ENCODE results near the gene KRT84.

Gene KRT84

GRCh38 chr12:52358575-52359350 is 26.7 kb downstream of the KRT84 start:
- H3K36me3 ChIP-seq (ENCODE audit: control insufficient read depth, insufficient read depth, low read length), result no peaks in the 10 kb centered on the region
- H3K27me3 ChIP-seq (ENCODE audit: control insufficient read depth, insufficient read depth, low read length), result no peaks in the 10 kb centered on the region
- H3K4me3 ChIP-seq (ENCODE audit: low read depth, low read length), result no peak overlapping the region
- H3K4me1 ChIP-seq (ENCODE audit: control insufficient read depth, insufficient read depth, low read length), result no peaks in the 10 kb centered on the region
- H3K9me3 ChIP-seq (ENCODE audit: control insufficient read depth, insufficient read depth, low read length), result no peaks in the 10 kb centered on the region
- H3K27ac ChIP-seq (ENCODE audit: low read depth, low read length), result no peak overlapping the region
- H3K9ac ChIP-seq (ENCODE audit: low read depth, low read length), result no peak overlapping the region

- no peaks in the 10 kb centered on the region for H3K27me3 ChIP-seq (ENCODE audit: control insufficient read depth, insufficient read depth, low read length)
- H3K9ac ChIP-seq (ENCODE audit: low read depth, low read length), result no peak overlapping the region
- no peaks in the 10 kb centered on the region for H3K9me3 ChIP-seq (ENCODE audit: control insufficient read depth, insufficient read depth, low read length)
- no peaks in the 10 kb centered on the region for H3K36me3 ChIP-seq (ENCODE audit: control insufficient read depth, insufficient read depth, low read length)
- no peak overlapping the region for H3K27ac ChIP-seq (ENCODE audit: low read depth, low read length)
- H3K4me1 ChIP-seq (ENCODE audit: control insufficient read depth, insufficient read depth, low read length), result no peaks in the 10 kb centered on the region
- H3K4me3 ChIP-seq (ENCODE audit: low read depth, low read length), result no peak overlapping the region
Observed at GRCh38 chr12:52356762-52357580, 28.5 kb downstream of the KRT84 start.

- no peaks in the 10 kb centered on the region for H3K4me1 ChIP-seq (ENCODE audit: control insufficient read depth, insufficient read depth, low read length)
- no peaks in the 10 kb centered on the region for H3K9me3 ChIP-seq (ENCODE audit: control insufficient read depth, insufficient read depth, low read length)
- H3K36me3 ChIP-seq (ENCODE audit: control insufficient read depth, insufficient read depth, low read length), result no peaks in the 10 kb centered on the region
- no peak overlapping the region for H3K27ac ChIP-seq (ENCODE audit: low read depth, low read length)
- H3K9ac ChIP-seq (ENCODE audit: low read depth, low read length), result no peak overlapping the region
- no peaks in the 10 kb centered on the region for H3K27me3 ChIP-seq (ENCODE audit: control insufficient read depth, insufficient read depth, low read length)
- no peak overlapping the region for H3K4me3 ChIP-seq (ENCODE audit: low read depth, low read length)
Observed at GRCh38 chr12:52356031-52356761, 29.3 kb downstream of the KRT84 start.

GRCh38 chr12:52355176-52355575 is 30.3 kb downstream of the KRT84 start:
- no peaks in the 10 kb centered on the region for H3K9me3 ChIP-seq (ENCODE audit: control insufficient read depth, insufficient read depth, low read length)
- no peaks in the 10 kb centered on the region for H3K27me3 ChIP-seq (ENCODE audit: control insufficient read depth, insufficient read depth, low read length)
- no peak overlapping the region for H3K27ac ChIP-seq (ENCODE audit: low read depth, low read length)
- no peak overlapping the region for H3K9ac ChIP-seq (ENCODE audit: low read depth, low read length)
- no peaks in the 10 kb centered on the region for H3K4me1 ChIP-seq (ENCODE audit: control insufficient read depth, insufficient read depth, low read length)
- no peak overlapping the region for H3K4me3 ChIP-seq (ENCODE audit: low read depth, low read length)
- H3K36me3 ChIP-seq (ENCODE audit: control insufficient read depth, insufficient read depth, low read length), result no peaks in the 10 kb centered on the region

- H3K9ac ChIP-seq (ENCODE audit: low read depth, low read length), result no peak overlapping the region
- no peaks in the 10 kb centered on the region for H3K9me3 ChIP-seq (ENCODE audit: control insufficient read depth, insufficient read depth, low read length)
- H3K27me3 ChIP-seq (ENCODE audit: control insufficient read depth, insufficient read depth, low read length), result no peaks in the 10 kb centered on the region
- H3K4me1 ChIP-seq (ENCODE audit: control insufficient read depth, insufficient read depth, low read length), result no peaks in the 10 kb centered on the region
- no peaks in the 10 kb centered on the region for H3K36me3 ChIP-seq (ENCODE audit: control insufficient read depth, insufficient read depth, low read length)
- no peak overlapping the region for H3K27ac ChIP-seq (ENCODE audit: low read depth, low read length)
- no peak overlapping the region for H3K4me3 ChIP-seq (ENCODE audit: low read depth, low read length)
Observed at GRCh38 chr12:52354200-52354599, 31.3 kb downstream of the KRT84 start.

- H3K9ac ChIP-seq (ENCODE audit: low read depth, low read length), result no peak overlapping the region
- H3K27ac ChIP-seq (ENCODE audit: low read depth, low read length), result no peak overlapping the region
- no peaks in the 10 kb centered on the region for H3K4me1 ChIP-seq (ENCODE audit: control insufficient read depth, insufficient read depth, low read length)
- H3K27me3 ChIP-seq (ENCODE audit: control insufficient read depth, insufficient read depth, low read length), result no peaks in the 10 kb centered on the region
- H3K36me3 ChIP-seq (ENCODE audit: control insufficient read depth, insufficient read depth, low read length), result no peaks in the 10 kb centered on the region
- H3K4me3 ChIP-seq (ENCODE audit: low read depth, low read length), result no peak overlapping the region
- H3K9me3 ChIP-seq (ENCODE audit: control insufficient read depth, insufficient read depth, low read length), result no peaks in the 10 kb centered on the region
Observed at GRCh38 chr12:52353766-52354165, 31.7 kb downstream of the KRT84 start.

GRCh38 chr12:52352951-52353350 is 32.5 kb downstream of the KRT84 start:
- Histone ChIP-seq H3K36me3 (ENCODE audit: control insufficient read depth, insufficient read depth, low read length) (no peaks in the 10 kb centered on the region), H3K27ac (ENCODE audit: low read depth, low read length) (no peak overlapping the region), H3K27me3 (ENCODE audit: control insufficient read depth, insufficient read depth, low read length) (no peaks in the 10 kb centered on the region), H3K9ac (ENCODE audit: low read depth, low read length) (no peak overlapping the region), H3K9me3 (ENCODE audit: control insufficient read depth, insufficient read depth, low read length) (no peaks in the 10 kb centered on the region), H3K4me3 (ENCODE audit: low read depth, low read length) (no peak overlapping the region), H3K4me1 (ENCODE audit: control insufficient read depth, insufficient read depth, low read length) (no peaks in the 10 kb centered on the region)

GRCh38 chr12:52351196-52352059 is 34.0 kb downstream of the KRT84 start:
- Histone ChIP-seq H3K4me3 (ENCODE audit: low read depth, low read length) (no peak overlapping the region), H3K36me3 (ENCODE audit: control insufficient read depth, insufficient read depth, low read length) (no peaks in the 10 kb centered on the region), H3K27me3 (ENCODE audit: control insufficient read depth, insufficient read depth, low read length) (no peaks in the 10 kb centered on the region), H3K9me3 (ENCODE audit: control insufficient read depth, insufficient read depth, low read length) (no peaks in the 10 kb centered on the region), H3K4me1 (ENCODE audit: control insufficient read depth, insufficient read depth, low read length) (no peaks in the 10 kb centered on the region), H3K9ac (ENCODE audit: low read depth, low read length) (no peak overlapping the region), H3K27ac (ENCODE audit: low read depth, low read length) (no peak overlapping the region)

GRCh38 chr12:52350786-52351185 is 34.7 kb downstream of the KRT84 start:
- no peak overlapping the region for H3K9ac ChIP-seq (ENCODE audit: low read depth, low read length)
- H3K36me3 ChIP-seq (ENCODE audit: control insufficient read depth, insufficient read depth, low read length), result no peaks in the 10 kb centered on the region
- no peaks in the 10 kb centered on the region for H3K4me1 ChIP-seq (ENCODE audit: control insufficient read depth, insufficient read depth, low read length)
- no peak overlapping the region for H3K4me3 ChIP-seq (ENCODE audit: low read depth, low read length)
- H3K27ac ChIP-seq (ENCODE audit: low read depth, low read length), result no peak overlapping the region
- H3K9me3 ChIP-seq (ENCODE audit: control insufficient read depth, insufficient read depth, low read length), result no peaks in the 10 kb centered on the region
- no peaks in the 10 kb centered on the region for H3K27me3 ChIP-seq (ENCODE audit: control insufficient read depth, insufficient read depth, low read length)

GRCh38 chr12:52350021-52350620 is 35.3 kb downstream of the KRT84 start:
- Histone ChIP-seq H3K4me1 (ENCODE audit: control insufficient read depth, insufficient read depth, low read length) (no peaks in the 10 kb centered on the region), H3K27me3 (ENCODE audit: control insufficient read depth, insufficient read depth, low read length) (no peaks in the 10 kb centered on the region)

More at GRCh38 chr12:52350021-52350620, 35.3 kb downstream of the KRT84 start:
- Histone ChIP-seq H3K9ac (ENCODE audit: low read depth, low read length) (no peak overlapping the region), H3K27ac (ENCODE audit: low read depth, low read length) (no peak overlapping the region), H3K9me3 (ENCODE audit: control insufficient read depth, insufficient read depth, low read length) (no peaks in the 10 kb centered on the region), H3K4me3 (ENCODE audit: low read depth, low read length) (no peak overlapping the region), H3K36me3 (ENCODE audit: control insufficient read depth, insufficient read depth, low read length) (no peaks in the 10 kb centered on the region)
